Endothelial cell (in vitro differentiated cells): ENCODE data around the gene CAGE1. TPM values are rescaled to one million over a fixed set of nuclear protein-coding genes. Genes with fewer than 3 reads are reported as not detected.
"Not testable (repeated sequence)": the region's sequence is repeated elsewhere in the genome, so short reads cannot be mapped to it uniquely, and the experiment has no call there.

Experiments
- DNase-seq: peaks from one replicate; pipeline ENCODE4 v3.0.0; 2021; ENCODE audit warnings: low spot score
- H3K27ac Mint-ChIP-seq: one replicate; pipeline ENCODE4 v1.8.0; 2021; ENCODE audit warnings: mixed read lengths, inconsistent platforms; ENCODE audit not compliant: unreplicated experiment
- H3K27me3 Mint-ChIP-seq: one replicate; pipeline ENCODE4 v1.8.0; 2021; ENCODE audit warnings: mild to moderate bottlenecking, moderate library complexity, mixed read lengths, inconsistent platforms; ENCODE audit not compliant: unreplicated experiment
- H3K36me3 Mint-ChIP-seq: one replicate; pipeline ENCODE4 v1.8.0; 2021; ENCODE audit warnings: mild to moderate bottlenecking, low read depth, mixed read lengths, inconsistent platforms; ENCODE audit not compliant: unreplicated experiment
- H3K4me1 Mint-ChIP-seq: one replicate; pipeline ENCODE4 v1.8.0; 2021; ENCODE audit warnings: mild to moderate bottlenecking, mixed read lengths, inconsistent platforms; ENCODE audit not compliant: unreplicated experiment
- H3K4me3 Mint-ChIP-seq: one replicate; pipeline ENCODE4 v1.8.0; 2021; ENCODE audit warnings: mild to moderate bottlenecking, mixed read lengths, inconsistent platforms; ENCODE audit not compliant: unreplicated experiment
- H3K9me3 Mint-ChIP-seq: one replicate; pipeline ENCODE4 v1.8.0; 2021; ENCODE audit warnings: mixed read lengths, inconsistent platforms; ENCODE audit not compliant: unreplicated experiment
- total RNA-seq: library from RNA; stranded (reverse); fragmentation: NEBNext Ultra II Directional; extraction: Animal tissue kit (Norgen Biotek cat#: 25700); gene quantifications from one replicate; pipeline ENCODE4 v1.2.1, GENCODE V29; 2021; ENCODE audit not compliant: unreplicated experiment
- TF ChIP-seq, protein P1 (sequence below): fragments of 200-600 bp; sonication (generic); IDR thresholded peaks from one replicate; pipeline ENCODE4 v1.5.0; 2021; ENCODE audit warnings: antibody characterized with exemption; ENCODE audit not compliant: unreplicated experiment

Gene CAGE1
- total RNA-seq, 1 donor from 2014 or later: not detected

DNA sequence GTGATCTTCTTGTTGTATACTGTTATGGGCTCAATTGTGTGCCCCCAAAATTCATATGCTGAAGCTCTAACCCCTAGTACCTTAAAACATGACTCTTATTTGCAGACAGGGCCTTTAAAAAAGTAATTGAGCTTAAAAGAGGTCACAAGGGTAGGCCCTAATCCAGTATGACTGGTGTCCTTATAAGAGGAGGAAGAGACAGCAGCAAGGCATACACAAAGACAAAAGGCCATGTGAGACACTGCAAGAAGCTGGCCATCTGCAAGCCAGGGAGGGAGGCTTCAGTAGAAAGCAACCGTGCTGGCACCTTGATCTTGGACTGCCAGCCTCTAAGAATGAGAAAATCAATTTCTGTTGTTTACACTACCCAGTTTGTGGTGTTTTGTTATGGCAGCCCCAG lies 8.4 kb downstream of the CAGE1 start:
- no peak overlapping the region for H3K27ac Mint-ChIP-seq
- H3K9me3 Mint-ChIP-seq: no peaks in the 10 kb centered on the region
- no peaks in the 10 kb centered on the region for H3K27me3 Mint-ChIP-seq
- no peak for DNase-seq
- no peaks in the 10 kb centered on the region for H3K4me1 Mint-ChIP-seq
- no peaks in the 10 kb centered on the region for H3K36me3 Mint-ChIP-seq
- TF ChIP-seq, protein P1, sequence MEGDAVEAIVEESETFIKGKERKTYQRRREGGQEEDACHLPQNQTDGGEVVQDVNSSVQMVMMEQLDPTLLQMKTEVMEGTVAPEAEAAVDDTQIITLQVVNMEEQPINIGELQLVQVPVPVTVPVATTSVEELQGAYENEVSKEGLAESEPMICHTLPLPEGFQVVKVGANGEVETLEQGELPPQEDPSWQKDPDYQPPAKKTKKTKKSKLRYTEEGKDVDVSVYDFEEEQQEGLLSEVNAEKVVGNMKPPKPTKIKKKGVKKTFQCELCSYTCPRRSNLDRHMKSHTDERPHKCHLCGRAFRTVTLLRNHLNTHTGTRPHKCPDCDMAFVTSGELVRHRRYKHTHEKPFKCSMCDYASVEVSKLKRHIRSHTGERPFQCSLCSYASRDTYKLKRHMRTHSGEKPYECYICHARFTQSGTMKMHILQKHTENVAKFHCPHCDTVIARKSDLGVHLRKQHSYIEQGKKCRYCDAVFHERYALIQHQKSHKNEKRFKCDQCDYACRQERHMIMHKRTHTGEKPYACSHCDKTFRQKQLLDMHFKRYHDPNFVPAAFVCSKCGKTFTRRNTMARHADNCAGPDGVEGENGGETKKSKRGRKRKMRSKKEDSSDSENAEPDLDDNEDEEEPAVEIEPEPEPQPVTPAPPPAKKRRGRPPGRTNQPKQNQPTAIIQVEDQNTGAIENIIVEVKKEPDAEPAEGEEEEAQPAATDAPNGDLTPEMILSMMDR: no peak
- H3K4me3 Mint-ChIP-seq: no peak overlapping the region

DNA sequence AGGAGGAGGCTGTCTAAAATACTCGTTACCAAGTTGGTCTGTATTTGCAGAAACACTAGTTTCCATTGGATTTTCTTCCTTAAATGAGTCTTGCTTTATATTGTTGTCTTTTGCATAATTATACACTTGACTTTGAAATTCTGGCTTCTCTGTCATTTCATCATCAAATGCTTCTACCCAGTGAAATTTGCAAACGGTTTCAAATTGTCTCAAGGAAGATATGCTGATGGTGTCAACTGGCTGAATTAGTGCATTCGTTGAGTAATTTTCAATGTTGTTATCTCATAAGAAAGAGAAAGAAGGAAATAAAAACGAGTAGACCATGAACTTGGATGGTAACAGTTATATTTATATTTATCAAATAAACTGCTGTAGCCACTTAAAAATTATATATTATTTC lies 10.8 kb downstream of the CAGE1 start:
- Mint-ChIP-seq H3K4me3 (no peak overlapping the region), H3K9me3 (no peaks in the 10 kb centered on the region), H3K27me3 (no peaks in the 10 kb centered on the region), H3K4me1 (no peaks in the 10 kb centered on the region), H3K36me3 (no peaks in the 10 kb centered on the region), H3K27ac (no peak overlapping the region)
- no peak for DNase-seq
- TF ChIP-seq, protein P1: no peak

DNA sequence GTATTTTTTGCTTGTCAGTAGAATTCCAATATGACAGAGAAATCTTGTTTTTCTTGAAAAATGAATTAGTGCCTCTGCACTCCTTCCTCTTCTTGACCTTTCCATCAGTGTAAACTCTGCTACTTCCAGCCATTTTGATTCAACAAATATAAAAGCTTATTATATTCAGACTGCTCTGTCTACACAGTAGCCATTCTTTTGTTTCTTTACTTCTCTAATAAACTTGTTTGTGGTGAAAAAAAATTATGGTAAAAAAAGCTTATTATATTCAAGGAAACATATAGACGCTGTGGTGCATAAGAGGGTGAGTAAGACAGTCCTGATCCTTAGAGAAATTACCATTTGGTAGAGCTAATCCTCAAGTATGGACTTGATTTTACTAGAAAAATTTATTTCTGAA lies 11.6 kb downstream of the CAGE1 start:
- no peaks in the 10 kb centered on the region for H3K9me3 Mint-ChIP-seq

DNA sequence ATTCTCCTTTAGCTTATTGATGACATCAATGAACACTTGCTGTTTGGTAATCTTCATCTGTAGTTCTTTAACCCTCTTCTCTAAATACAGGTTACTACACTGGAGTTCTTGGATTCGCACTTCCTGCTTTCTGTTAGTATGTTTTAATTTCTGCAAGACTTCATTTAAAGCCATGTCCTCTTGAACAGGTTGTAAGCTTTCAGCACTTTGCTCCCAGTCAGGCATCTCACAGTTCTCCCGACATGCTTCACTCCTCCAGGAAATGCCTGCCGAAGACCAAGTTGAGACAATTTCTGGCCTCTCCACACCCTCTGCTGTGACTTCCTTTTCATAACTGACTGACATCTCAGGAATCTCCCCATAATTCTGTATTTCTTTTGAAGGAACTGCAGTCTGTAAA lies 15.8 kb downstream of the CAGE1 start:
- Mint-ChIP-seq H3K4me1 (no peaks in the 10 kb centered on the region), H3K27ac (no peak overlapping the region), H3K36me3 (no peaks in the 10 kb centered on the region), H3K9me3 (no peaks in the 10 kb centered on the region), H3K4me3 (no peak overlapping the region), H3K27me3 (no peaks in the 10 kb centered on the region)
- TF ChIP-seq, protein P1: no peak
- no peak for DNase-seq

More for the DNA sequence above, 11.6 kb downstream of the CAGE1 start:
- no peak for DNase-seq
- H3K4me1 Mint-ChIP-seq: no peaks in the 10 kb centered on the region
- H3K4me3 Mint-ChIP-seq: no peak overlapping the region
- no peaks in the 10 kb centered on the region for H3K36me3 Mint-ChIP-seq
- TF ChIP-seq, protein P1: no peak
- no peak overlapping the region for H3K27ac Mint-ChIP-seq
- H3K27me3 Mint-ChIP-seq: no peaks in the 10 kb centered on the region

DNA sequence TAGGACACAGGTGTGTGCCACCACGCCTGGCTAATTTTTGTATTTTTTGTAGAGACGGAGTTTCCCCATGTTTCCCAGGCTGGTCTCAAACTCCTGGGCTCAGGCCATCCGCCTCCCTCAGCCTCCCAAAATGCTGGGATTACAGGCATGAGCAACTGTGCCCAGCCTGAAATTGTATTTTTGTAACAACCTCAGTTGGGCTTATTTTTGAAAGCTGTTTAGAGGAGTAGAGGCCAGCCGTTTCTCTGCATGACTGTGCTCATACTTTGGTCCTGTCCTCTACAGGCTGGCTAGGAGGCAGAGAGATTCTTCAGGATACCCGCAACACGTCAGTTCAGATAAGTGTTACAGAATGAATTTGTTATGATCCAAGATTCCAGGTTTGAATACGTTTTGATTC lies 22.1 kb downstream of the CAGE1 start:
- TF ChIP-seq, protein P1: no peak
- Mint-ChIP-seq H3K4me1 (no peaks in the 10 kb centered on the region), H3K27me3 (no peaks in the 10 kb centered on the region), H3K27ac (no peak overlapping the region), H3K9me3 (no peaks in the 10 kb centered on the region), H3K4me3 (no peak overlapping the region), H3K36me3 (no peaks in the 10 kb centered on the region)
- no peak for DNase-seq

DNA sequence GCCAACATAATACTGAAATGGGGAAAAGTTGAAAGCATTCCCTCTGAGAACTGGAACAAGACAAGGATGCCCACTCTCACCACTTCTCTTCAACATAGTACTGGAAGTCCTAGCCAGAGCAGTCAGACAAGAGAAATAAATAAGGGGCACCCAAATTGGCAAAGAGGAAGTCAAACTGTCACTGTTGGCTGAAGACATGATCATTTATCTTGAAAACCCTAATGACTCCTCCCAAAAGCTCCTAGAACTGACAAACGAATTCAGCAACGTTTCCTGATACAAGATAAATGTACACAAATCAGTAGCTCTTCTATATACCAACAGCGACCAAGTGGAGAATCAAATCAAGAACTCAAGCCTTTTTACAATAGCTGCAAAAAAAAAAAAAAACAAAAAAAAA lies 37.6 kb downstream of the CAGE1 start:
- not testable (repeated sequence) for DNase-seq, H3K4me3 Mint-ChIP-seq, H3K4me1 Mint-ChIP-seq, H3K9me3 Mint-ChIP-seq, H3K36me3 Mint-ChIP-seq, H3K27me3 Mint-ChIP-seq, H3K27ac Mint-ChIP-seq

DNA sequence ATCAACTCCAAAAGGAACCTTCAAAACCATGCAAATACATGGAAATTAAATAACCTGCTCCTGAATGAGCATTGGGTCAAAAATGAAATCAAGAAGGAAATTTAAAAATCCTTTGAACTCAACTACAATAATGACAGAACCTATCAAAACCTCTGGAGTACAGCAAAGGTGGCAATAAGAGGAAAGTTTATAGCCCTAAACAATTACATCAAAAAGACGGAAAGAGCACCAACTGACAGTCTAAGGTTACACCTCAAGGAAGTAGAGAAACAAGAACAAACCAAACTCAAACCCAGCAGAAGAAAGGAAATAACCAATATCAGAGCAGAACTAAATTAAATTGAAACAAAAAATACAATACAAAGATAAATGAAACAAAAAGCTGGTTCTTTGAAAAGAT lies 39.0 kb downstream of the CAGE1 start:
- H3K27ac Mint-ChIP-seq, DNase-seq, H3K4me3 Mint-ChIP-seq, H3K27me3 Mint-ChIP-seq, H3K4me1 Mint-ChIP-seq, H3K9me3 Mint-ChIP-seq, H3K36me3 Mint-ChIP-seq: not testable (repeated sequence)

DNA sequence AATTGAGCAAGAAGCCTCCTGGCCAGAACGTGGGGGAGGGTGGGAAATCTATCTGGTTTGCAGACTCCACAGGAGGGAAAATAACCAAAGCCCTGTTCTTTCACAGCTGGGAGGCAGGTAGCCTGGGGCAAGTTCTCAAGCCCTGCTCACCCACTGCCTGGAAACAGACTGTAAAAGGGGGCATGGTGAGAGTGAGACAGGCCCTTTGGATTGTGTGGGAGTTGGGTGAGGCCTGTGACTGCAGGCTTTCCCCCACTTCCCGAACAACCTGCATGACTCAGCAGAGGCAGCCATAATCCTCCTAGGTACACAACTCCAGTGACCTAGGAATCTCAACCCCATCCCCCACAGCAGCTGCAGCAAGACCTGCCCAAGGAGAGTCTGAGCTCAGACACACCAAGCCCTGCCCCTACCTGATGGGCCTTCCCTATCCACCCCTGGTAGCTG lies 42.0 kb downstream of the CAGE1 start:
- not testable (repeated sequence) for DNase-seq

More for the DNA sequence above, 42.0 kb downstream of the CAGE1 start:
- not testable (repeated sequence) for H3K27ac Mint-ChIP-seq, H3K4me1 Mint-ChIP-seq, H3K27me3 Mint-ChIP-seq, H3K4me3 Mint-ChIP-seq, H3K9me3 Mint-ChIP-seq, H3K36me3 Mint-ChIP-seq
